Suprapubic skin (tissue), 3 donors: Measurements from ENCODE around the gene ACER1.
"Not testable (repeated sequence)": the region's sequence is repeated elsewhere in the genome, so short reads cannot be mapped to it uniquely, and the experiment has no call there.

ENCODE experiments used
- POLR2A ChIP-seq, 2 donors: fragments of 450-650 bp; IDR thresholded peaks; one replicate each; pipeline ENCODE4 v1.6.1; 2017; ENCODE audit warnings: antibody characterized with exemption in 2 of 2, mild to moderate bottlenecking in 2 of 2, moderate library complexity in 2 of 2
- TF ChIP-seq, protein P1 (sequence below), 2 donors: fragments of 200-600 bp in 1 of 2; fragments of 450-650 bp in 1 of 2; sonication (generic) in 1 of 2; IDR thresholded peaks; one replicate each; pipeline ENCODE4 v1.5.1; 2016 to 2019; ENCODE audit warnings: antibody characterized with exemption in 2 of 2, mild to moderate bottlenecking in 1 of 2, moderate library complexity in 1 of 2

- not testable (repeated sequence) for TF ChIP-seq POLR2A (IDR thresholded peaks at IDR 0.05)
- TF ChIP-seq, protein P1, sequence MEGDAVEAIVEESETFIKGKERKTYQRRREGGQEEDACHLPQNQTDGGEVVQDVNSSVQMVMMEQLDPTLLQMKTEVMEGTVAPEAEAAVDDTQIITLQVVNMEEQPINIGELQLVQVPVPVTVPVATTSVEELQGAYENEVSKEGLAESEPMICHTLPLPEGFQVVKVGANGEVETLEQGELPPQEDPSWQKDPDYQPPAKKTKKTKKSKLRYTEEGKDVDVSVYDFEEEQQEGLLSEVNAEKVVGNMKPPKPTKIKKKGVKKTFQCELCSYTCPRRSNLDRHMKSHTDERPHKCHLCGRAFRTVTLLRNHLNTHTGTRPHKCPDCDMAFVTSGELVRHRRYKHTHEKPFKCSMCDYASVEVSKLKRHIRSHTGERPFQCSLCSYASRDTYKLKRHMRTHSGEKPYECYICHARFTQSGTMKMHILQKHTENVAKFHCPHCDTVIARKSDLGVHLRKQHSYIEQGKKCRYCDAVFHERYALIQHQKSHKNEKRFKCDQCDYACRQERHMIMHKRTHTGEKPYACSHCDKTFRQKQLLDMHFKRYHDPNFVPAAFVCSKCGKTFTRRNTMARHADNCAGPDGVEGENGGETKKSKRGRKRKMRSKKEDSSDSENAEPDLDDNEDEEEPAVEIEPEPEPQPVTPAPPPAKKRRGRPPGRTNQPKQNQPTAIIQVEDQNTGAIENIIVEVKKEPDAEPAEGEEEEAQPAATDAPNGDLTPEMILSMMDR (IDR thresholded peaks at IDR 0.05) = not testable (repeated sequence)
These were observed 51.0 kb downstream of the ACER1 start for GRCh38 chr19:6282393-6282792.
